GM12872 (cell line): Measurements from ENCODE around the gene NID2.

ENCODE experiments used
- CTCF ChIP-seq: IDR thresholded peaks from 3 replicates; pipeline ENCODE4 v1.5.1; 2011; ENCODE audit warnings: low read depth, mild to moderate bottlenecking, low read length, moderate library complexity; ENCODE audit not compliant: insufficient read depth

Gene NID2

GRCh38 chr14:52007211-52007610, 61.6 kb downstream of the NID2 start:
- TF ChIP-seq CTCF: no peak

- no peak for TF ChIP-seq CTCF
Observed at GRCh38 chr14:52006361-52006760, 62.5 kb downstream of the NID2 start.

GRCh38 chr14:52005625-52006024, 63.2 kb downstream of the NID2 start:
- TF ChIP-seq CTCF: no peak

- TF ChIP-seq CTCF: no peak
Observed at GRCh38 chr14:52003324-52003723, 65.5 kb downstream of the NID2 start.

GRCh38 chr14:52002542-52002941, 66.3 kb downstream of the NID2 start:
- TF ChIP-seq CTCF: no peak

GRCh38 chr14:52000696-52001095, 68.2 kb downstream of the NID2 start:
- TF ChIP-seq CTCF: no peak

GRCh38 chr14:52000019-52000582, 68.8 kb downstream of the NID2 start:
- no peak for TF ChIP-seq CTCF
